ENCODE measurements around the gene KANTR.
A peak's percentile ranks its signal among the peaks of the same experiment; 100 is the strongest.

Gene KANTR

DNA sequence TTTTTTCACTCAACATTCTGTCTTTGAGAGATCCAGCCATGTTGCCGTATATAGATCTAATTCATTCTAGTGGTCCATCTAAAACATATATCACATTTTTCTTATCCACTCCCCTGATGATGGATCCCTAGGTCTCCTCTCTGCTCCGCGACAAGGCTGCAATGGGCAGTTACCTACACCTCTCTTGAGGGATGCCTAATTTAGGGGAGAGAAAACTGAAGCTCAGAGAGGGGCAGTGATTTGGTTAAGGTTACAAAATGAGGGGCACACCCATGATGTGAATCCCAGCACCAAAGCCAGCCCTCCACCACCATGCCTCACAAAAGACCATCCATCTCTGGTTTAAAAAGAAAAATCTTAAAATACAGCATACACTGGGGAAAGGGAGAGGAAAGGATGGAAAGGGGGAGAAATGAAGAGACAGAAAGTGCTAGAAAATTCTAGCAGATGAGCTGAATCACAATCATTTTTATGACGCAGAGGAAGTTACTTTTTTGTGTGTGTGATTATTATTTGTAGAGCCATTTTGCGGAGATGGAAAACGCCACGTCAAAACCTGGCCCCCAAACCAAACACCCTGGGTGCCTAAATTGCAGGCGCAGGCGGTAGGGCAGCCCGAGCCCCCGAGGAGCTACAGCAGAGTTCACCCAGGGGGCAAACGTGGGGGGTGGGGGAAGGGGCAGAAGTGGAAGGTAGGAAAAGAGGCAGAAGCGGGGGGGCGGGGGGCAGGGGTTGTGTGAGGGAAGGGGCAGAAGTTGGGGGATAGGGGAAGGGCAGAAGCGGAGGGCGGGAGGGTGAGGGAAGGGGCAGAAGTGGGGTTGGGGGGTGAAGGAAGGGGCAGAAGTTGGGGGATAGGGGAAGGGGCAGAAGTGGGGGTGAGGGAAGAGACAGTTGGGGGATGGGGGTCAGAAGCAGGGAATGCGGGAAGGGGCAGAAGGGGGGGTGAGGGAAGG is 13.0 kb upstream of the KANTR start:
- DNase-seq: no peak
- in situ Hi-C loops (cut with MboI; ENCODE audit: low pct_unique_long_range_greater_than_20kb, low sequenced_read_pairs): no loop called here

DNA sequence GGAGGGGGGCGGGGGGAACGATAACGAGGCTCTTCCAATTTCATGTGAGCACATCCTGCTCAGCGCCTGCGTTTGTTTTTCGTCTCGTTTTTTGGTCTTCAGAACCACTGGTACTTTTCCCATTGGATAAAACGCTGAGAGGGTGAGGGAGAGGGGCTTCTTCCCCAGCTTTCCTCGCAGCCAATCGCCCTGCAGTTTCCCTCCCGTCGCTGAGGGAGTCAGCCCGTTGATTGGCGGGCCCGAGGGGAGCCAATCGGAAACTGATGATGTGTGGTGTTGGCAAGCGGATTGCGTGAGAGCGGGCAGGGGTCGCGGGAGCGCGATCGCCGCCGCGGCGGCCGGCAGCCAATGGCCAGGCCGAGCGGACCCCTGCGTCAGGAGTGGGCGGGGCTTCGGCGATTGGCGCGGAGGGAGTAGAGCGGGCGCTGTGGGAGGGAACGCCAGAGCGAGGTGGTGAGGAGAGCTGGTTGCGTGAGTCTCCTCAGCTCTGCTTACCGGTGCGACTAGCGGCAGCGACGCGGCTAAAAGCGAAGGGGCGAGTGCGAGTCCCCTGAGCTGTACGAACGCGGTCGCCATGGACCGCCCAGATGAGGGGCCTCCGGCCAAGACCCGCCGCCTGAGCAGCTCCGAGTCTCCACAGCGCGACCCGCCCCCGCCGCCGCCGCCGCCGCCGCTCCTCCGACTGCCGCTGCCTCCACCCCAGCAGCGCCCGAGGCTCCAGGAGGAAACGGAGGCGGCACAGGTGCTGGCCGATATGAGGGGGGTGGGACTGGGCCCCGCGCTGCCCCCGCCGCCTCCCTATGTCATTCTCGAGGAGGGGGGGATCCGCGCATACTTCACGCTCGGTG is 11.8 kb upstream of the KANTR start, which contains the start of gene TSPYL2:
TSS of gene TSPYL2 (plus strand) at position 443 of the 848 bp plus-strand sequence. CDS start at position 575, 132 bp downstream.
- DNase-seq: peak; percentile 99
- in situ Hi-C loops (cut with MboI; ENCODE audit: low pct_unique_long_range_greater_than_20kb, low sequenced_read_pairs): no loop called here

DNA sequence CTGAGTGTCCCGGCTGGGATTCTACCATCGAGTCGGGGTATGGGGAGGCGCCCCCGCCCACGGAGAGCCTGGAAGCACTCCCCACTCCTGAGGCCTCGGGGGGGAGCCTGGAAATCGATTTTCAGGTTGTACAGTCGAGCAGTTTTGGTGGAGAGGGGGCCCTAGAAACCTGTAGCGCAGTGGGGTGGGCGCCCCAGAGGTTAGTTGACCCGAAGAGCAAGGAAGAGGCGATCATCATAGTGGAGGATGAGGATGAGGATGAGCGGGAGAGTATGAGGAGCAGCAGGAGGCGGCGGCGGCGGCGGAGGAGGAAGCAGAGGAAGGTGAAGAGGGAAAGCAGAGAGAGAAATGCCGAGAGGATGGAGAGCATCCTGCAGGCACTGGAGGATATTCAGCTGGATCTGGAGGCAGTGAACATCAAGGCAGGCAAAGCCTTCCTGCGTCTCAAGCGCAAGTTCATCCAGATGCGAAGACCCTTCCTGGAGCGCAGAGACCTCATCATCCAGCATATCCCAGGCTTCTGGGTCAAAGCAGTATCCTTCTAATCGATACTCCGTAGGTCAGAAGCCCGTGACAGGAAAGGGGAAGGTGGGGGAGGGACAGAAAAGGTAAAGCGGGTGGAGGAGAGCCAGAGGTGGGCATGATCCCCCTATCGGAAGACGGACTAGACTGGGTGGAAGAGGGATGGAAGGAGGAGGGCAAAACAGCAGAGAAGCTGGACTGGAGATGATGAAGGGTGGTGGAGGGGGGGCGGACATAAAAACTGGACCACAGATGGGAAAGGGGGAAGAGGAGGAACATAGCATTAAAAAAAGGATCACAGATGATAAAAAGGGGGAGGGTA is 10.9 kb upstream of the KANTR start:
- in situ Hi-C loops (cut with MboI; ENCODE audit: low pct_unique_long_range_greater_than_20kb, low sequenced_read_pairs): no loop called here
- DNase-seq: no peak

DNA sequence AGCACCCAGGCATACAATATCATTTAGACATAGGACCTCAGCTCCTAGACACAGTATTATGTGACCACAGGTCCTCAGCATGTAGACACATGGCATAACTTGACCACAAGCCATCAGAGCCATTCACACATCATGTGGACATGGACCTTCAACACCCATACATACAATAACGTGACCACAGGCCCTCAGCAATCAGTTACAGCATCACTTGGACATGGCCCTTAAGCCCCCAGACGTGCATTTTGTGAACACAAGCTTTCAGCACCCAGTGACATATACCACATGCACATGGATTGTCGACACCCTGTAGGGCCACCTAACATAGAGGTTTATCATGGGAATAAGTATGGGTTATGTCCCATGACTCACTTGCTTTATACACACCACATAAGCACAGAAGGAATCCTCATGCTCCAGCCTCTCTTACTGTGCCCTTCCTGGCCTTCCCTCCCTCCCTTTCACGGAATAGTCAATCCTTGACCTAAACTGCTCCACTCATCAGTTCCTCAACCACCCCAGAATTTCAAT is 9.8 kb upstream of the KANTR start:
- no peak for DNase-seq
- in situ Hi-C loops (cut with MboI; ENCODE audit: low pct_unique_long_range_greater_than_20kb, low sequenced_read_pairs): no loop called here

DNA sequence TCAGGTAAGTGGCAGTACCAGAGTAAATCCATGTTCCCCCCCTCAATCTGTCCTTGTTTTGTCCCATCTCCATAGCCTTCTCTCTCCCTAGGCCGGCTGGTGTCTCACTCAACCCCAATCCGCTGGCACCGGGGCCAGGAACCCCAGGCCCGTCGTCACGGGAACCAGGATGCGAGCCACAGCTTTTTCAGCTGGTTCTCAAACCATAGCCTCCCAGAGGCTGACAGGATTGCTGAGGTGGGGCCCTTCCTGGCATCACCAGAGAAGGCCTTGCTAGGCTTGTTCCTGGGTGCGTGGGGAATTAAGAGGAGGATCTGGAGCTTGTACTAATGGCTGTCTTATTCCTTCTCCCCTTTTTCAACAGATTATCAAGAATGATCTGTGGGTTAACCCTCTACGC is 9.1 kb upstream of the KANTR start:
- in situ Hi-C loops (cut with MboI; ENCODE audit: low pct_unique_long_range_greater_than_20kb, low sequenced_read_pairs): no loop called here
- no peak for DNase-seq

DNA sequence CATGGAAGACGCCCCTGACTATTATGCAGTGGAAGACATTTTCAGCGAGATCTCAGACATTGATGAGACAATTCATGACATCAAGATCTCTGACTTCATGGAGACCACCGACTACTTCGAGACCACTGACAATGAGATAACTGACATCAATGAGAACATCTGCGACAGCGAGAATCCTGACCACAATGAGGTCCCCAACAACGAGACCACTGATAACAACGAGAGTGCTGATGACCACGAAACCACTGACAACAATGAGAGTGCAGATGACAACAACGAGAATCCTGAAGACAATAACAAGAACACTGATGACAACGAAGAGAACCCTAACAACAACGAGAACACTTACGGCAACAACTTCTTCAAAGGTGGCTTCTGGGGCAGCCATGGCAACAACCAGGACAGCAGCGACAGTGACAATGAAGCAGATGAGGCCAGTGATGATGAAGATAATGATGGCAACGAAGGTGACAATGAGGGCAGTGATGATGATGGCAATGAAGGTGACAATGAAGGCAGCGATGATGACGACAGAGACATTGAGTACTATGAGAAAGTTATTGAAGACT is 8.2 kb upstream of the KANTR start:
- in situ Hi-C loops (cut with MboI; ENCODE audit: low pct_unique_long_range_greater_than_20kb, low sequenced_read_pairs): no loop called here
- DNase-seq: no peak

DNA sequence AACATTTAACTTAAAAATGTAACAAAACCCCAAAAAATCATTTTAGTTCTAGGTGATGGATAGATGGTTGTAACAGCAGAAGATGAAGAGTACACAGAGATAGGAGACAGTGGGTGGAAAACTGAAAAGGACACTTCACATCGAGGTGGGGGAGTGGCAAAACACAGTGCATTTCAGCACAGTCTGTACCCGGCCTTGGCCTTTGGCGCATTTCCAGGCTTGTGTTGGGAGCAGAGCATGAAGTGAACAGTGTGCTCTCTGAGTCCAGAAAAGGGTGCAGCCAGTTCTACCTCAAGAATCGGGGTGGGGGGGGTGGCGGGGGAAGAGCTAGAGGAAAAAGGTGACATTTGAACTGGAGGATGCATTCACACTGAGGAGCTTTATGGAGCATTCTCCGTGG is 7.5 kb upstream of the KANTR start:
- in situ Hi-C loops (cut with MboI; ENCODE audit: low pct_unique_long_range_greater_than_20kb, low sequenced_read_pairs): no loop called here
- no peak for DNase-seq

DNA sequence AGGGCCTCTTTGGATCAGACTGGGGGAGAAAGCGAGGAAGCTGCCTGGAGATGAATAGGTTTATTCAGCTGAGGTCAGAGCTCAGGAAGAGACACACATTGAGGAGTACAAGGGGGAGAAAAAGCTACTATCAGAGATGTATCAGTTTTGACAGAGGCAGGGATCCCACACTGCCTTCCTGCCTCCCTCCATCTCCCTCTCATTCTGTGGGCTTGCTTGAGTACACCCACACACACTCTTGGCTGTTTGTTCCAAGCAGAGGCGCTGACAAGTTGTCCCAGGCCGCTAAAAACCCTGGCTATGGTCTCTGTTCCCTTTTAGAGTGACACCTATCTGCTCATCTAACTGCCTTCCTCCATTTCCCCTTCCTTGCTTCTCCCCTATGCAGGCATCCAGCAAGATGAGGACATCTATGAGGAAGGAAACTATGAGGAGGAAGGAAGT is 6.5 kb upstream of the KANTR start:
- in situ Hi-C loops (cut with MboI; ENCODE audit: low pct_unique_long_range_greater_than_20kb, low sequenced_read_pairs): no loop called here
- DNase-seq: no peak

DNA sequence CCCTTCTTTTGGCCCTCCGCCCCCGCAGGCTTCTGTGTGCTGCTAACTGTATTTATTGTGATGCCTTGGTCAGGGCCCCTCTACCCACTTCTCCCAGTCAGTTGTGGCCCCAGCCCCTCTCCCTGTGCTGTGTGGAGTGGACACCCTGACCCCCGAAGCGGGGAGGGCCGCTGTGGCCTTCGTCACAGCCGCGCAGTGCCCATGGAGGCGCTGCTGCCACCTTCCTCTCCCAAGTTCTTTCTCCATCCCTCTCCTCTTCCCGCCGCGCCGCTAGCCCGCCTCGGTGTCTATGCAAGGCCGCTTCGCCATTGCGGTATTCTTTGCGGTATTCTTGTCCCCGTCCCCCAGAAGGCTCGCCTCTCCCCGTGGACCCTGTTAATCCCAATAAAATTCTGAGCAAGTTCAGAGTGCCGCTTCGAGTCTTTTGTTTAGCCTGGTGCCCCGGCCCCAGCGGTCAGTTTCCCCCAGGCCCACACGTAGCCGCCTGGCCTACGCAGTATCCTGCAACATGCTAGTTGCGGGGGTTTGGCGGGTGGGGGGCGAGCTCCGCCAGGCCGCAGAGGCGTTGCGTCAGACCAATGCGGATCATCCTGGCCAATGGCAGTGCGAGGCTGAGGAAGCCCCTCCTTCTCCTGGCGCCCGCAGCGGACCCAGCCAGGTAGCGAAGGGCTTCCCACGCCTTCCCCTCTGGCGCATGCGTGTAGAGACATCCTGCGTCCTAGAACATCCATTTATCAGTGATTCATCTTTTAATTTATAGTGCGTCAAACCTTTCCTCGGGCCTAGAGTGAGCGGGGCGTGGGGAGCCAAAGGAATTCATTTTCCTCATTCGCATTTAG is 5.6 kb upstream of the KANTR start:
- in situ Hi-C loops (cut with MboI; ENCODE audit: low pct_unique_long_range_greater_than_20kb, low sequenced_read_pairs): no loop called here
- DNase-seq: no peak

DNA sequence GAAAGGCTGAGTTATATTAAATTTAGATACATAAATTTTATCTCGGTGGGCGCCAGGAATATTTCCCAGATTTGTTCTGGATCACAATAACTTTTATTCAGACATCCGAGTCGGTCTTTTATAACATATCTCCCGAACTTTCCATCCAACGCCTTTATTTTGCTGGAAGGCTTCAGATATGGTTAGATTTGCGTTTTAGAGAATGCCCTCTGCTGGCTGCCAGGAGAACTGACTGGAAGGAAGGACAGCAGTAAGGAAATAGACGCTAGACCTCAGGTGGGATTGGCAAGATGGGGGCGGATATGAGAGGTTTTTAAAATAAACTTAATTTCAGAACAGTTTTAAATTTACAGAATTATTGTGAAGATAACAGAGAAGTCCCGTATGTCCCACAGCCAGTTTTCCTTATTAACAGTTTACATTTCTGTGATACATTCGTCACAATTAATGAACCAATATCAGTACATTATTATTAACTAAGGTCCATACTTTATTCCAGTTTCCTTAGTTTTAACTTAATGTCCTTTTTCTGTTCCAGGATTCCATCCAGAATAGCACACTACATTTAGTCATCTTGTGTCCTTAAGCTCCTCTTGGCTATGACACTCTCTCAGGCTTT is 4.6 kb upstream of the KANTR start:
- DNase-seq: peak; percentile 69
- in situ Hi-C loops (cut with MboI; ENCODE audit: low pct_unique_long_range_greater_than_20kb, low sequenced_read_pairs): no loop called here

DNA sequence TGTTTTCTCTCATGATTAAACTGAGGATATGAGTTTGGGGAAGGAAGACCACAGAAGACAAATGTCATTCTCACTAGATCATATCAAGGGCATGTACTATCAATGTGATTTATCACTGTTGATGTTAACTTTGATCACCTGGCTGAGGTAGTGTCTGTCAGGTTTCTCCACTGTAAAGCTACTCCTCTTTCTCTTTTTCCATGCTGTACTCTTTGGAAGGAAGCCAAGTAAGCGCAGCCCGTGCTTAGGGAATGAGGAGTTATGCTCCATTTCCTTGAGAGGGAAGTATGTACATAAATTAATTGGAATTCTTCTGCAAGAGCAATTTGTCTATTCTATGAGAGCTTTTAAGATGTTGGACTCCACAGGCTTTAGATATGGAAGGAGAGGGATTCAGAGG is 4.0 kb upstream of the KANTR start:
- no peak for DNase-seq

DNA sequence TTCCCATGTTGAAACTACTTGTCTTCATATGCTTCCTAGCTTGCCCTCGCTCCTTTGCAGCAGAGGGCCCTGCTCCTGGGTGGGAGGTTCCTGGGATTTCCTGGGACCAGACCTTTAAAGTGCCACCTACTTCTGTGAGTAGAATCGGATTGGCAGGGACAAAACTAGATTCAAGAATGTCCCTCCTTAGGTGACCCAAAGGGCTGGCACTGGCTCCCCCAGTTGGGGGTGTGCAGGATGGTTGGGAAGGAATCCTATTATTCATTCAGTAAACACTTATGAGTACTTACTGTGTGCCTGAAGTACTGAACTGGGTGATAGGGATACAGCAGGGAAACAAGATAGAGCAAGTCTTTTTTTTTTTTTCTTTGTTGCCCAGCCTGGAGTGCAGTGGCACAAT is 2.6 kb upstream of the KANTR start:
- DNase-seq: no peak
- in situ Hi-C loops (cut with MboI; ENCODE audit: low pct_unique_long_range_greater_than_20kb, low sequenced_read_pairs): no loop called here

More for the DNA sequence above, 4.0 kb upstream of the KANTR start:
- in situ Hi-C loops (cut with MboI; ENCODE audit: low pct_unique_long_range_greater_than_20kb, low sequenced_read_pairs): no loop called here

DNA sequence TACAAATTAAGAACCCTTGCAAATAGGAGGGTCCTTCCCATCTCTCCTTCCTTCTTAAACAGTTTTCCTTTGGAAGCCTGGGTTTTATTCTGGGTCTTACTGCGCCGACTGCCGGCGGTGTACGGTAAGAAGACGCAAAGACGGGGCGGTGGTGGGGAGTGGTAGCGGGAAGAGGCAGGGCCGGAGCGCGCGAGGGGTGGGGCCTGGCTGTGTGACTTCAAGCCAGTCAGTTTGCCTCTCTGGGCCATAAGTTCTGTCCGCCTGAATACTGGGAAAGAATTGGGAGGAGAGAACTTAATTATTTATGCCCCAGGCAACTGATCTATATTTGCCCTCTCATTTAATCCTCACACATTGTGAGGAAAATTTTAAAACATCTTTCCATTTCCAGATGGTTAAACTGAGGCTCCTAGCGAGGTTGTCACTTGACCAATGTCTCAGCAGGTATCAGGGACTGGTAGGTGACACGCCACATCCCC is 726 bp upstream of the KANTR start:
- DNase-seq: peak; percentile 88
- in situ Hi-C loops (cut with MboI; ENCODE audit: low pct_unique_long_range_greater_than_20kb, low sequenced_read_pairs): no loop called here

DNA sequence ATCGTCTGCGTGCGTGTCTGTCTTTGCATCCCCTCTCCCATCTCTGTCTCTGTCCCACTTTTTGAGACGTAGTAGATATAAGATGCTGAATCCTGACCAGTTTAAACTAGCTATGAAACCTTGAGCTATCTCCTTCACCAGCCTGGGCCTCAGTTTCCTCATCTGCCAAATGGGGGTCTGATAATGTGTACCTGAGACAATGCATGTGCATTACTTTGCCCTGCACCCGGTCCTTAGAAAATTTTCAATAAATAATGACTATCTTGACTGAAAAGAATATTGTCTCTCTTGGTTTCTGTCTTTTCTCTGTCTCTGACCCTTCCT is 602 bp downstream of the KANTR start:
- in situ Hi-C loops (cut with MboI; ENCODE audit: low pct_unique_long_range_greater_than_20kb, low sequenced_read_pairs): no loop called here
- no peak for DNase-seq

DNA sequence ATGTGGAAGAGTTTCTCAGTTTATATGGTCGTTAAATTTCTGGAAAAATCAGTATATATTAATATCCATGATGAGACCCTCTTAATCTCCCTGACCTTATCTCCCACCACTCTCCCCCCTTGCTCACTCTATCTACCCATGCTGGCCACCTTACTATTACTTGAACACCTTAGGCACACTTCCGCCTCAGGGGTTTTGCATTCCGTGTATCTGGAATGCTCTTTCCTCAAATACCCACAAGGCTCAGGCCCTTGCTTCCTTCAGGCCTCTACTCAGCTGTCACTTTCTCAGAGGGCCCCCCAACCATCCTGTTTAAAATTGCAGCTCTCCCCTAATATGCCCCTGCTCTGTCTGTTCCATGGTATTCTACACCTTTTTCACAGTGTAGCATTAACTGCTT is 1.9 kb downstream of the KANTR start:
- DNase-seq: no peak
- in situ Hi-C loops (cut with MboI; ENCODE audit: low pct_unique_long_range_greater_than_20kb, low sequenced_read_pairs): no loop called here

DNA sequence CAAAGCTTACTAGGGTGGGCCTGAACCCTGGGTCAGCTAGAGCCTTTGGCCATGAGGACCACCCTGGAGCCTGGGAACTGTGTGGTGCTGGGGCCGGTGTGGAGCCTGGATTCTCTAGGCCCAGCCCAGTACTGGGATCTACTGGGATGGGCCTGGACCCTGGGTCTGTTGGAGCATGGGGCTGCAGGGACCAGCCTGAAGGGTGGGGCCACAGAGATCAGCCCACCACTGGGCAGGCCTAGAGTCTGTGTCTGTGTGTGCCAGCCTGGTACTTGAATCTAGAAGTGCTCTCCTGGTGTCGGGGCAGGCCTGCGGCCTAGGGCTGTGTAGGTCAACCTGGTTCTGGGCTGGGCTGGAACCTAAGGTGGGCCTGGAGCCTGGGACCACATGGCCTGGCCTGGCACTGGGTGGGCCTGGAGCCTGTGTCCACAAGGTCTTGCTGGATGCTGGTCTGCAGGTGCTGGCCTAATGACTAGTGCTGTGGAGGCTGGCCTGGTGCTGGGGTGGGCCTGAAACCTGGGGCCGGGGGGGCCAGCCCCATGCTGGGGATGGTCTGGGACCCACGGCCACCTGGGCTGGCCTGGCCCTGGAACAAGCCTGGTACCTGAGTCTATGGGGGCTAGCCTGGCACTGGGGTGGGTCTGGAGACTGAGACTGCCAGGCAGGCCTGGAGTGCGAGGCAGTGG is 21.1 kb downstream of the KANTR start:
- no peak for DNase-seq
- in situ Hi-C loops (cut with MboI; ENCODE audit: low pct_unique_long_range_greater_than_20kb, low sequenced_read_pairs): no loop called here

DNA sequence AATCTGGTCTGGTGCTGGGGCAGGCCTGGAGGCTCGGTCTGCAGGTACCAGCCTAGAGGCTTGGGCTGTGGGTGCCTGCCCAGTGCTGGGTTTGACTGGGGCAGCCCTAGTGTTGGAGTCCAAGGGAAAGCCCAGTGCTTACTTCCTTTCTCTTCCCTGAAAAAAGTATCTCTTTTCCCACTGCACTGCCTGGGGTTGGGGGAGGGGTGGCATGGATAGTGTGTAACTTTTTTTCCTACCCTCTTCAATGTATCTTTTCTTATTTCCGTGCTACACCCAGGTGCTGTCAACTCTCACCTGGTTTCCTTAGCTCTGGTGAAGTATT is 21.6 kb downstream of the KANTR start:
- in situ Hi-C loops (cut with MboI; ENCODE audit: low pct_unique_long_range_greater_than_20kb, low sequenced_read_pairs): no loop called here

More for the DNA sequence above, 21.6 kb downstream of the KANTR start:
- no peak for DNase-seq
